Neural cell (in vitro differentiated cells): Measurements from ENCODE around the gene CDK6. TPM values are rescaled to one million over a fixed set of nuclear protein-coding genes. Genes with fewer than 3 reads are reported as not detected.

Source experiments
- H2AFZ ChIP-seq: fragments of 200-600, 300-800 bp; sonication (generic), shearing (Covaris generic); 2 replicates; pipeline ENCODE4 v1.6.0; 2014; ENCODE audit warnings: low read depth, mild to moderate bottlenecking, antibody characterized with exemption, low read length, moderate library complexity
- H3F3A ChIP-seq: fragments of 200-600 bp; shearing (Covaris generic); 2 replicates; pipeline ENCODE4 v1.6.1; 2016; ENCODE audit warnings: mild to moderate bottlenecking, moderate library complexity, mixed read lengths, antibody characterized with exemption, low read length; ENCODE audit not compliant: insufficient read depth, poor library complexity, severe bottlenecking
- H3K27ac ChIP-seq: fragments of 200-600, 300-800 bp; sonication (generic), shearing (Covaris generic); 2 replicates; pipeline ENCODE4 v1.5.1; 2014; ENCODE audit warnings: mild to moderate bottlenecking, low read length, moderate library complexity
- H3K27me3 ChIP-seq: fragments of 300-800, 200-600 bp; sonication (generic), shearing (Covaris generic); 2 replicates; pipeline ENCODE4 v1.6.0; 2014; ENCODE audit warnings: mild to moderate bottlenecking, low read depth, low read length, moderate library complexity; ENCODE audit not compliant: insufficient read depth
- H3K36me3 ChIP-seq: fragments of 300-800, 200-600 bp; sonication (generic), shearing (Covaris generic); 2 replicates; pipeline ENCODE4 v1.5.1; 2014; ENCODE audit warnings: mild to moderate bottlenecking, antibody characterized with exemption, low read length, moderate library complexity; ENCODE audit not compliant: insufficient read depth
- H3K4me2 ChIP-seq: fragments of 300-800, 200-600 bp; sonication (generic), shearing (Covaris generic); 2 replicates; pipeline ENCODE4 v1.6.0; 2014; ENCODE audit warnings: mild to moderate bottlenecking, low read length
- H3K4me3 ChIP-seq: fragments of 300-800, 200-600 bp; sonication (generic), shearing (Covaris generic); 2 replicates; pipeline ENCODE4 v1.5.1; 2014; ENCODE audit warnings: mild to moderate bottlenecking, low read length, moderate library complexity
- H3K79me2 ChIP-seq: fragments of 200-600 bp; shearing (Covaris generic); replicated peaks from 2 replicates; pipeline ENCODE4 v1.6.0; 2014; ENCODE audit warnings: mild to moderate bottlenecking, low read length, moderate library complexity; ENCODE audit not compliant: insufficient read depth
- H3K9ac ChIP-seq: fragments of 300-800, 200-600 bp; sonication (generic), shearing (Covaris generic); 2 replicates; pipeline ENCODE4 v1.6.1; 2016; ENCODE audit warnings: mild to moderate bottlenecking, low read length, mixed read lengths
- H3K9me2 ChIP-seq: fragments of 200-600 bp; shearing (Covaris generic); 2 replicates; pipeline ENCODE4 v1.6.1; 2016; ENCODE audit warnings: mild to moderate bottlenecking, low read length, mixed read lengths; ENCODE audit not compliant: insufficient read depth
- H3K9me3 ChIP-seq: fragments of 200-600, 300-800 bp; sonication (generic), shearing (Covaris generic); 2 replicates; pipeline ENCODE4 v1.6.1; 2016; ENCODE audit warnings: mild to moderate bottlenecking, mixed run types, low read length, moderate library complexity, mixed read lengths
- H4K20me1 ChIP-seq: fragments of 200-600 bp; shearing (Covaris generic); 2 replicates; pipeline ENCODE4 v1.6.1; 2016; ENCODE audit warnings: mild to moderate bottlenecking, mixed run types; ENCODE audit not compliant: insufficient read depth
- EP300 ChIP-seq: fragments of 450-650 bp; conservative IDR thresholded peaks from 2 replicates; pipeline ENCODE4 v1.6.1; 2014; ENCODE audit warnings: antibody characterized with exemption, mild to moderate bottlenecking, moderate library complexity; ENCODE audit not compliant: poor library complexity, severe bottlenecking
- EZH2 ChIP-seq: fragments of 200-600, 300-800 bp; shearing (Covaris generic), sonication (generic); IDR thresholded peaks from 2 replicates; pipeline ENCODE4 v1.6.1; 2014; ENCODE audit warnings: antibody characterized with exemption, low read length, borderline replicate concordance, mild to moderate bottlenecking; ENCODE audit not compliant: insufficient read depth, poor library complexity, severe bottlenecking
- MXI1 ChIP-seq: fragments of 450-650 bp; conservative IDR thresholded peaks from 2 replicates; pipeline ENCODE4 v1.6.1; 2014; ENCODE audit warnings: antibody characterized with exemption, mild to moderate bottlenecking; ENCODE audit not compliant: poor library complexity, severe bottlenecking
- POLR2AphosphoS5 ChIP-seq: IDR thresholded peaks from 2 replicates; pipeline ENCODE4 v1.6.1; 2012
- RAD21 ChIP-seq: fragments of 450-650 bp; conservative IDR thresholded peaks from 2 replicates; pipeline ENCODE4 v1.6.1; 2014; ENCODE audit warnings: antibody characterized with exemption, mild to moderate bottlenecking, moderate library complexity
- SMC3 ChIP-seq: fragments of 450-650 bp; conservative IDR thresholded peaks from 2 replicates; pipeline ENCODE4 v1.6.1; 2014; ENCODE audit warnings: antibody characterized with exemption, mild to moderate bottlenecking, moderate library complexity; ENCODE audit not compliant: poor library complexity
- TAF1 ChIP-seq: IDR thresholded peaks from 2 replicates; pipeline ENCODE4 v1.6.1; 2012; ENCODE audit warnings: low read depth
- polyA plus RNA-seq: library from polyadenylated mRNA; depleted of rRNA; stranded (reverse); fragments of >200 nt; gene quantifications from 2 replicates; pipeline ENCODE4 v1.2.3, GENCODE V29; 2014
- TF ChIP-seq, protein P1 (sequence below): fragments of 450-650 bp; IDR thresholded peaks from 2 replicates; pipeline ENCODE4 v1.5.1; 2014; ENCODE audit warnings: antibody characterized with exemption, mild to moderate bottlenecking, moderate library complexity; ENCODE audit not compliant: poor library complexity, severe bottlenecking
- TF ChIP-seq, protein P2 (sequence below): IDR thresholded peaks from 2 replicates; pipeline ENCODE4 v1.6.1; 2012; ENCODE audit warnings: borderline replicate concordance

Gene CDK6
- polyA plus RNA-seq, 1 donor from 2014 or later: 4.1 TPM

DNA sequence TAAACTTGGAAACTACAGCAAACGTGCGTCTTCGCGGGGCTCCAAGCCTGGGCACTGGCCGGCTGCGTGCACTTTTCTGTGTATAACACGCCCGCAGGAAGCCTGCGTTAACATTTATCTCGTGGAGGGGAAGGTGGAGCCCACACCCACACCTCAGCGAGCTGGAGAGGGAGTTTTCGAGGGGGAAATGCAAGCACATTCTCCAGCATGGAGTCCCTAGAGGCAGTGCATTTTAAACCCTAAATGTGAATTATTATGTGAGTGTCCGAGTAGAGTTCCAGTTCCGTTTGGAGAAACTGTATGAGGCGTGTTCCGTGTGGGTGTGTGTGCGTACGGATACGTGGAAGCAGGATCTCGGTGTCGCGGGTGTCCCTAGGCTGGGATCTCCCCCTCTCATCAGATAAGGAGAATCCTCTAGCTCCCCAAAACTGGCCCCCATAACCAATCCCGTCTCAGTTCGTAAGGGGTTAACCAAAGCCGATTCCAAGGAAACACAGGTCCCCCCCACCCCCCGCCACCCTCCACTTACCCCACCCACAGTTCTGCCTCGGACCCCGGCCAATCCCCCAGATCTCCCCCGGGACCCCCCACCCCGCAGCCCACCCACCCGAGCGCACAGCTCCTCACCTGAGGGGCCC lies 403 bp downstream of the CDK6 start:
- Histone ChIP-seq H4K20me1 (no peaks in the 10 kb centered on the region), H3K27ac (no peak overlapping the region), H3K9me2 (no peaks in the 10 kb centered on the region), H2AFZ (no peak overlapping the region), H3K9me3 (no peaks in the 10 kb centered on the region), H3K4me3 (peak overlapping the region; percentile 88), H3K9ac (peak overlapping the region; percentile 17), H3K27me3 (peaks cover 52% of the 10 kb centered on the region), H3K79me2 (peaks cover 1% of the 10 kb centered on the region), H3K4me2 (peak overlapping the region; percentile 80), H3F3A (no peaks in the 10 kb centered on the region), H3K36me3 (no peaks in the 10 kb centered on the region)
- TF ChIP-seq RAD21: no peak
- TF ChIP-seq, protein P1, sequence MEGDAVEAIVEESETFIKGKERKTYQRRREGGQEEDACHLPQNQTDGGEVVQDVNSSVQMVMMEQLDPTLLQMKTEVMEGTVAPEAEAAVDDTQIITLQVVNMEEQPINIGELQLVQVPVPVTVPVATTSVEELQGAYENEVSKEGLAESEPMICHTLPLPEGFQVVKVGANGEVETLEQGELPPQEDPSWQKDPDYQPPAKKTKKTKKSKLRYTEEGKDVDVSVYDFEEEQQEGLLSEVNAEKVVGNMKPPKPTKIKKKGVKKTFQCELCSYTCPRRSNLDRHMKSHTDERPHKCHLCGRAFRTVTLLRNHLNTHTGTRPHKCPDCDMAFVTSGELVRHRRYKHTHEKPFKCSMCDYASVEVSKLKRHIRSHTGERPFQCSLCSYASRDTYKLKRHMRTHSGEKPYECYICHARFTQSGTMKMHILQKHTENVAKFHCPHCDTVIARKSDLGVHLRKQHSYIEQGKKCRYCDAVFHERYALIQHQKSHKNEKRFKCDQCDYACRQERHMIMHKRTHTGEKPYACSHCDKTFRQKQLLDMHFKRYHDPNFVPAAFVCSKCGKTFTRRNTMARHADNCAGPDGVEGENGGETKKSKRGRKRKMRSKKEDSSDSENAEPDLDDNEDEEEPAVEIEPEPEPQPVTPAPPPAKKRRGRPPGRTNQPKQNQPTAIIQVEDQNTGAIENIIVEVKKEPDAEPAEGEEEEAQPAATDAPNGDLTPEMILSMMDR: no peak
- TF ChIP-seq SMC3: no peak
- TF ChIP-seq MXI1: no peak
- no peak for TF ChIP-seq POLR2AphosphoS5
- TF ChIP-seq EZH2: no peak
- no peak for TF ChIP-seq TAF1
- no peak for TF ChIP-seq EP300
- TF ChIP-seq, protein P2, sequence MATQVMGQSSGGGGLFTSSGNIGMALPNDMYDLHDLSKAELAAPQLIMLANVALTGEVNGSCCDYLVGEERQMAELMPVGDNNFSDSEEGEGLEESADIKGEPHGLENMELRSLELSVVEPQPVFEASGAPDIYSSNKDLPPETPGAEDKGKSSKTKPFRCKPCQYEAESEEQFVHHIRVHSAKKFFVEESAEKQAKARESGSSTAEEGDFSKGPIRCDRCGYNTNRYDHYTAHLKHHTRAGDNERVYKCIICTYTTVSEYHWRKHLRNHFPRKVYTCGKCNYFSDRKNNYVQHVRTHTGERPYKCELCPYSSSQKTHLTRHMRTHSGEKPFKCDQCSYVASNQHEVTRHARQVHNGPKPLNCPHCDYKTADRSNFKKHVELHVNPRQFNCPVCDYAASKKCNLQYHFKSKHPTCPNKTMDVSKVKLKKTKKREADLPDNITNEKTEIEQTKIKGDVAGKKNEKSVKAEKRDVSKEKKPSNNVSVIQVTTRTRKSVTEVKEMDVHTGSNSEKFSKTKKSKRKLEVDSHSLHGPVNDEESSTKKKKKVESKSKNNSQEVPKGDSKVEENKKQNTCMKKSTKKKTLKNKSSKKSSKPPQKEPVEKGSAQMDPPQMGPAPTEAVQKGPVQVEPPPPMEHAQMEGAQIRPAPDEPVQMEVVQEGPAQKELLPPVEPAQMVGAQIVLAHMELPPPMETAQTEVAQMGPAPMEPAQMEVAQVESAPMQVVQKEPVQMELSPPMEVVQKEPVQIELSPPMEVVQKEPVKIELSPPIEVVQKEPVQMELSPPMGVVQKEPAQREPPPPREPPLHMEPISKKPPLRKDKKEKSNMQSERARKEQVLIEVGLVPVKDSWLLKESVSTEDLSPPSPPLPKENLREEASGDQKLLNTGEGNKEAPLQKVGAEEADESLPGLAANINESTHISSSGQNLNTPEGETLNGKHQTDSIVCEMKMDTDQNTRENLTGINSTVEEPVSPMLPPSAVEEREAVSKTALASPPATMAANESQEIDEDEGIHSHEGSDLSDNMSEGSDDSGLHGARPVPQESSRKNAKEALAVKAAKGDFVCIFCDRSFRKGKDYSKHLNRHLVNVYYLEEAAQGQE: no peak

DNA sequence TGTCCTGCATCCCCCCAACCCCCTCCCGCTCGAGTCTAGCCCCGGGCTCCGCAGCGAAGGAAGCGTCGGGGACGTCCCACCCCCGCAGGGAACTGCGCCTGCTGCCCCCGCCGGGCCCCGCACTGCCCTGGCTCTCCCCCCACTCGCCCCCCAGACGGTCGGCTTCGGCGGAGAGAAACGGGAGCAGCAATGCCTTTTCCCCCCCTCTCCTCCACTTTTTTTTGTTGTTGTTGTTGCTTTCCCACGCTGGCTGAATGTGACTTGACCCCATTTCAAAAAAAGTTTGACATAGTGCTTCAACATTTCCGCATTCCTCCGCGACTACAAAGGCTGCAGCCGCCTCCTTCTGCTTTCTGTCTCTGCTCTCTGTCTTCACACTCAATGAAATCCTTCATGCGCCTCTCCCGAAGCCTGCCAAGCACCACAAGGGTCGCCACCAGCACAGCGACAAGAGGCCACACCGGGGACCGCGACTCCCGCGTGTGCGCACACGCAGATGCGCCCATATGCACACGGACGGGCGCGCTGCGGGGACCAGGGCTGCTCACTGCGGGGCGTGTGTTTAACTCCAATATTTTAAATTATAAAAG lies 1.0 kb downstream of the CDK6 start:
- TF ChIP-seq MXI1 (no peak), SMC3 (no peak), RAD21 (peak; percentile 11)
- Histone ChIP-seq H4K20me1 (no peaks in the 10 kb centered on the region), H3K4me3 (peak overlapping the region; percentile 88), H3K27me3 (peaks cover 52% of the 10 kb centered on the region), H3K4me2 (peak overlapping the region; percentile 80), H3K27ac (no peak overlapping the region), H3F3A (no peaks in the 10 kb centered on the region), H3K9me2 (no peaks in the 10 kb centered on the region), H2AFZ (no peak overlapping the region), H3K9me3 (no peaks in the 10 kb centered on the region), H3K9ac (peak overlapping the region; percentile 17), H3K36me3 (no peaks in the 10 kb centered on the region), H3K79me2 (peaks cover 8% of the 10 kb centered on the region)
